Cardiac fibroblast (primary cell): ENCODE data around the gene TMCO4.

Experiments
- DNase-seq, 2 donors: peaks; one replicate each; pipeline versions ENCODE4 v3.0.0 to v3.0.0-alpha.2; 2010; ENCODE audit warnings: low read depth in 2 of 2
- H3K4me3 ChIP-seq, 2 donors: replicated peaks in 1 of 2; 1 replicate in 1 of 2; 2 replicates in 1 of 2; pipeline ENCODE4 v1.5.1; 2011; ENCODE audit warnings: low read depth in 2 of 2, low read length in 2 of 2, mild to moderate bottlenecking in 2 of 2, moderate library complexity in 1 of 2
- TF ChIP-seq, protein P1 (sequence below): IDR thresholded peaks from one replicate; pipeline ENCODE4 v1.5.1; 2011; ENCODE audit warnings: low read depth, mild to moderate bottlenecking, low read length, inconsistent platforms

TMCO4 gene

DNA sequence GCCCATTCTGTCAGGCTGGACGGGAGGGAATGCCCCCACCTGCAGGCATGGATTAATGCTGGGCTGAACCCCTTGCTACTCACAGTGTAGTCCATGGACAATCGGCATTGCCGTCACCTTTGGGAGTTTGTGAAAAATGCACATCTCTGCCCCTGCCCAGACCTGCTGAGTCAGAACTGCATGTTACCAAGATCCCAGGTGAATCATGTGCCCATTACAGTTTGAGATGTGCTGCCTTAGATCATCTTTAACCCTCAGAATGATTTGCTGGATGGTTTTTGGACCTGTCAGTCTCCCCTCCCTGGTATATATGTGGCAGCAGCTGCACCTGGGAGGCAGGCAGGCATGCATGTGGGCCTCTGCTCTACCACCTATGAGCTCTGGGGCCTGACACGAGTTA lies 120.0 kb downstream of the TMCO4 start:
- no peak for DNase-seq
- H3K4me3 ChIP-seq = no peak overlapping the region
- TF ChIP-seq, protein P1, sequence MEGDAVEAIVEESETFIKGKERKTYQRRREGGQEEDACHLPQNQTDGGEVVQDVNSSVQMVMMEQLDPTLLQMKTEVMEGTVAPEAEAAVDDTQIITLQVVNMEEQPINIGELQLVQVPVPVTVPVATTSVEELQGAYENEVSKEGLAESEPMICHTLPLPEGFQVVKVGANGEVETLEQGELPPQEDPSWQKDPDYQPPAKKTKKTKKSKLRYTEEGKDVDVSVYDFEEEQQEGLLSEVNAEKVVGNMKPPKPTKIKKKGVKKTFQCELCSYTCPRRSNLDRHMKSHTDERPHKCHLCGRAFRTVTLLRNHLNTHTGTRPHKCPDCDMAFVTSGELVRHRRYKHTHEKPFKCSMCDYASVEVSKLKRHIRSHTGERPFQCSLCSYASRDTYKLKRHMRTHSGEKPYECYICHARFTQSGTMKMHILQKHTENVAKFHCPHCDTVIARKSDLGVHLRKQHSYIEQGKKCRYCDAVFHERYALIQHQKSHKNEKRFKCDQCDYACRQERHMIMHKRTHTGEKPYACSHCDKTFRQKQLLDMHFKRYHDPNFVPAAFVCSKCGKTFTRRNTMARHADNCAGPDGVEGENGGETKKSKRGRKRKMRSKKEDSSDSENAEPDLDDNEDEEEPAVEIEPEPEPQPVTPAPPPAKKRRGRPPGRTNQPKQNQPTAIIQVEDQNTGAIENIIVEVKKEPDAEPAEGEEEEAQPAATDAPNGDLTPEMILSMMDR = no peak

DNA sequence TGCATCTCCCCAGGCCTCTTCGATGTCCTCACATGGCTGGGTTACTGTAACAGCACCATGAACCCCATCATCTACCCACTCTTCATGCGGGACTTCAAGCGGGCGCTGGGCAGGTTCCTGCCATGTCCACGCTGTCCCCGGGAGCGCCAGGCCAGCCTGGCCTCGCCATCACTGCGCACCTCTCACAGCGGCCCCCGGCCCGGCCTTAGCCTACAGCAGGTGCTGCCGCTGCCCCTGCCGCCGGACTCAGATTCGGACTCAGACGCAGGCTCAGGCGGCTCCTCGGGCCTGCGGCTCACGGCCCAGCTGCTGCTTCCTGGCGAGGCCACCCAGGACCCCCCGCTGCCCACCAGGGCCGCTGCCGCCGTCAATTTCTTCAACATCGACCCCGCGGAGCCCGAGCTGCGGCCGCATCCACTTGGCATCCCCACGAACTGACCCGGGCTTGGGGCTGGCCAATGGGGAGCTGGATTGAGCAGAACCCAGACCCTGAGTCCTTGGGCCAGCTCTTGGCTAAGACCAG lies 120.7 kb downstream of the TMCO4 start:
- TF ChIP-seq, protein P1 = no peak
- no peak for DNase-seq
- H3K4me3 ChIP-seq = no peak overlapping the region

DNA sequence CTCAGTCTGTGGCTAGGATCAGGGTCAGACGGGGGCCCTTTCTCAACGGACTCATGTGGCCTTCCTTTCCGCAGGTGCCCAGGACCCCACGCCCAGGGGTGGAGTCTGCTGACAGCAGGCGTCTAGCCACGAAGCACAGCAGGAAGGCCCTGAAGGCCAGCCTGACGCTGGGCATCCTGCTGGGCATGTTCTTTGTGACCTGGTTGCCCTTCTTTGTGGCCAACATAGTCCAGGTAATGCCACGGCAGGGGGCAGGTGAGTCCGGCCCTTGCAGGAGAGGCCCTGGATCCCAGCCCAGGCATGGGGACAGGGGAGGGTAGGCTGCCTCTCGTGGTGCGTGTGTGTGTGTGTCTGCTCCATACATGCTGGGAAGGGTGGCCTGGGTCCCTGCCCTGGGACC lies 121.2 kb downstream of the TMCO4 start:
- TF ChIP-seq, protein P1 = no peak
- DNase-seq = no peak
- no peak overlapping the region for H3K4me3 ChIP-seq

DNA sequence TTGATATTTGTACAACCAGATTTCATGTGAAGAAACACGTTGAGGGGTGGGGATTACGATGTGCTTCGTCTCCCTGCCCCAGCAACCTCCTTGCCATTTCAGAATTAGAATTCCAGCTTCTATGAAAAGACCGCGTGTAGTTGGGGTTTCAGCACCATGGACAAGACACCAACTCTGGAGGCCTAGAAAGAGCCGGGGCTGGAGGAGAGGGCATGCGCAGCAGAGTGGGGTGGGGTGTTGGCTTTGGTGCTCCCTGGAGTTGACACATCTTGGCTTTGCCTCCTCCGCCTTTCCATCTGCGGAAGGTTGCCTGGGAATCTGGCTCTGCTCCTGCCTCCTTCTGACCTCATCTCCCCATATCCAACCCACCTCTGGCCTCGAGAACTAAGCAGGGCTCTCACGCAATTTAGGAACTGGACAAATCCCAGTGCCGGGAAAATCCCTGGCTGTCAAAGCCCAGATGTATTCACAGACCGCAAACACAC lies 123.2 kb downstream of the TMCO4 start:
- no peak overlapping the region for H3K4me3 ChIP-seq
- TF ChIP-seq, protein P1 = no peak
- peak; percentile 77 to 78 for DNase-seq

DNA sequence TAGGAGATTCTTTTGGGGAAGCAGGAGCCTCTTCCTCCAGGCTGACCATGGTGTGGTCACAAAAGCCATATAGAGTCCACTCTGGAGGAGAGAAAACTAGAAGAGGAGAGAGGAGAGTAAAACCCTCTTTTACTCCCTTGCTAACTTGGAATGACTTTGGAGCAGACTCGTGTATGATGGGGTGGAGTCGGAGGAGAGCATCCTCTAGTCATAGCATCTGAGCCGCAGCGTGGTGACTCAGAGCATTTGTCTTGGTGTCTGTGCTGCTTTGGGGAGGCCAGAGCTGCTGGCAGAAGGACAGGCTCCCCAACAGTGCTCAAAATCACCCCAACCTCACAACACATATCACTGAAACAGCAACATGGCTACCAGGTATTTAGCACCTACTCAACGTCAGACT lies 123.9 kb downstream of the TMCO4 start:
- TF ChIP-seq, protein P1 = no peak
- no peak for DNase-seq
- H3K4me3 ChIP-seq = no peak overlapping the region

DNA sequence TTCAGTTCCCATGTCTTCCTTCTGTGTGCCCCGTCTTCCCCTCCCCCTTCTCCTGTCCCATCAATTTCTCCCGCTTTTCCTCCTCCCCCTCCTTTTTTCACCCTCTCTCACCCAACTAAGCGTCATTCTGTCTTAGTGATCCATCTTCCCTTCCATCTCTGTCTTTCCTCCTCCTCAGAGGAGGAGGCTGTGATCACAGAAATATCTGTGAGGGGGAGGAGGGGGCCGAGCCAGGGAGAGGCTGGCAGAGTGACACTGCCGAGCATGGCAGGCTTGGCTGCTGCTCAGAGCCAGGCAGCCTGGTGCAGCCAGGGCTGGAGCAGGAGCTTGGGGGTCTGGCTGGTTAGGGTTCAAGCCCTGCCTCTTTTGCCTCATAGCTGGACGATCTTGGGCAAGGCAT lies 127.5 kb downstream of the TMCO4 start:
- no peak for DNase-seq
- TF ChIP-seq, protein P1 = no peak
- no peak overlapping the region for H3K4me3 ChIP-seq

DNA sequence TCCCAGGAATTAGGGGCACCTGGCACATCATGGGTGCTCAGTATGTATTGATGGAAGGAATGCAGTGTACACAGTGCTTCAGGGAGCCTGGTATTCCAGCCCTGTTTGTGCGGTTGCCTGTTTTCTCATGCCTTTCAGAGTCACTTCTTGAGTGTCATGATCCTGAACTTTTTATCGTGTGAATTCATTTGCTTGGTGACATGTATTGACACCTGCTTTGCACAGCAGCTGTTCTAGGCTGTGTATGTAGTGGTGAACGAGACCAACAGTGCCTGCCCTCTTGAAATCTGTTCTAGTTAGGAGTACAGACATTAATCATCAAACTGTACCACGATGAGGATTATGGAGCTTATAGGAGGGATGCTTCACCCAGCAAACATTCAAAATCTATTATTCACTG lies 128.9 kb downstream of the TMCO4 start:
- H3K4me3 ChIP-seq = no peak overlapping the region
- DNase-seq = no peak
- TF ChIP-seq, protein P1 = no peak
